ENCODE measurements around the gene HAPSTR1. TPM values are rescaled to one million over a fixed set of nuclear protein-coding genes. Genes with fewer than 3 reads are reported as not detected.

Gene HAPSTR1
- total RNA-seq, 4 donors from 2014 or later: 39.1 to 53.1 (median 47.1) TPM

DNA sequence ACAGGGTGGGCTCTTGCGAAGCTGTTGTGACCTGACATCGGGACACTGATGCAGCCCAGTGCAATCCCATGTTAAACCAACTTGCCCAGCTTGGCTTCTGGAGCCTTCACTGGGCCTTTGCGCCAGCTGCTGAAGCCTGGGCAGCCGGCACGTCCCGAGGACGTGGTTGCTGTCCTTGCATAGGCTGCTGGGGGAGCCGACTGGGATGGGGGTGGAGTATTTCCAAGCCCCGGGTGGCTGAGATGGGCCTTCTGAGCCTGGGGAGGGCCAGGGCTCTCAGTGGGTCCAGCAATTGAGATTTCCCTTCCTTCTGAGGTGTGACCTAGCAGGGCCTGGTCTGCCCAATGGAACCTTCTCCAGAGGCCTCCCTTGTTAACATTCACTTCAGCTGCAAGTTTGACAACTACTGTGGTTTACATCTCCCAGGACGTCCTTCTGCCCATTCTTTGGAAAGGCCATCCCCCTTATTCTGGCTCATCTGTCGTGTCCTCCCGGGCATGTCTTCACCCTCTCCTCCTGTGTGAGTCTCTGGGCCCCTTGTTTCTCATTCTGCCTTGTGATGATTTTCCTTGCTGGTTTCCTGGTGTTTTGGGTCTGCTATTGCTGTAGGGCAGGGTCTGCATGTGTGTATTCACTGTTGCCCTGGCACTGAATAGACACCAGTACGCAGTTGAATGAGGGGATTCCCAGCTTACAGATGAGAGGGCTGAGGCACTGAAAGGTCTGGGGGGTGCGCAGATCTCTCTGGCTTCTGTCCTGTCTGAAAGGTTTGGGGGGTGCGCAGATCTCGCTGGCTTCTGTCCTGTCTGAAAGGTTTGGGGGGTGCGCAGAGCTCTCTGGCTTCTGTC lies 34.4 kb downstream of the HAPSTR1 start:
- intact Hi-C loops (cut with DNase I; ENCODE audit: low total_unique reads): no loop called here
- WGBS, 2 donors: 67 to 81% methylated on average over 15 to 16 of the region's 17 CpGs
- DNase-seq (ENCODE audit: low spot score in 2 of 2): peak in 1 of 2 donors; percentile 77
- no peak overlapping the region for H3K4me3 ChIP-seq (ENCODE audit: low read depth, poor library complexity, severe bottlenecking)
- TF ChIP-seq, protein P1, sequence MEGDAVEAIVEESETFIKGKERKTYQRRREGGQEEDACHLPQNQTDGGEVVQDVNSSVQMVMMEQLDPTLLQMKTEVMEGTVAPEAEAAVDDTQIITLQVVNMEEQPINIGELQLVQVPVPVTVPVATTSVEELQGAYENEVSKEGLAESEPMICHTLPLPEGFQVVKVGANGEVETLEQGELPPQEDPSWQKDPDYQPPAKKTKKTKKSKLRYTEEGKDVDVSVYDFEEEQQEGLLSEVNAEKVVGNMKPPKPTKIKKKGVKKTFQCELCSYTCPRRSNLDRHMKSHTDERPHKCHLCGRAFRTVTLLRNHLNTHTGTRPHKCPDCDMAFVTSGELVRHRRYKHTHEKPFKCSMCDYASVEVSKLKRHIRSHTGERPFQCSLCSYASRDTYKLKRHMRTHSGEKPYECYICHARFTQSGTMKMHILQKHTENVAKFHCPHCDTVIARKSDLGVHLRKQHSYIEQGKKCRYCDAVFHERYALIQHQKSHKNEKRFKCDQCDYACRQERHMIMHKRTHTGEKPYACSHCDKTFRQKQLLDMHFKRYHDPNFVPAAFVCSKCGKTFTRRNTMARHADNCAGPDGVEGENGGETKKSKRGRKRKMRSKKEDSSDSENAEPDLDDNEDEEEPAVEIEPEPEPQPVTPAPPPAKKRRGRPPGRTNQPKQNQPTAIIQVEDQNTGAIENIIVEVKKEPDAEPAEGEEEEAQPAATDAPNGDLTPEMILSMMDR (IDR thresholded peaks at IDR 0.05): no peak
- TF ChIP-seq POLR2A (IDR thresholded peaks at IDR 0.05): no peak

DNA sequence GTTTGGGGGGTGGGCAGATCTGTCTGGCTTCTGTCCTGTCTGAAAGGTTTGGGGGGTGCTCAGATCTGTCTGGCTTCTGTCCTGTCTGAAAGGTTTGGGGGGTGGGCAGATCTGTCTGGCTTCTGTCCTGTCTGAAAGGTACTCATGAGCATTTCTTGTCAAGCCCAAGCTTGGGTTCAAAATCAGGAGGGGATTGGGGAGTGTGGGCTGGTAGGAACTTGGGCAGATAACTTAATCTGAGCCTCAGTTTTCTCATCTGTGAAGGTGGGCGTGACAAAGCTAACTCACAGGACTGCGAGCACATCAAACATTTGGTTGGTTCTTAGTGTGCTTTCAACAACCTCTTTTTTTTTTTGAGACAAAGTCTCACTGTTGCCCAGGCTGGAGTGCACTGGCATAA lies 35.2 kb downstream of the HAPSTR1 start:
- WGBS, 2 donors: 82 to 93% methylated on average over 2 of the region's 2 CpGs
- no peak overlapping the region for H3K4me3 ChIP-seq (ENCODE audit: low read depth, poor library complexity, severe bottlenecking)
- no peak for TF ChIP-seq POLR2A (IDR thresholded peaks at IDR 0.05)
- TF ChIP-seq, protein P1 (IDR thresholded peaks at IDR 0.05): no peak
- intact Hi-C loops (cut with DNase I; ENCODE audit: low total_unique reads): no loop called here
- no peak for DNase-seq (ENCODE audit: low spot score in 2 of 2)

DNA sequence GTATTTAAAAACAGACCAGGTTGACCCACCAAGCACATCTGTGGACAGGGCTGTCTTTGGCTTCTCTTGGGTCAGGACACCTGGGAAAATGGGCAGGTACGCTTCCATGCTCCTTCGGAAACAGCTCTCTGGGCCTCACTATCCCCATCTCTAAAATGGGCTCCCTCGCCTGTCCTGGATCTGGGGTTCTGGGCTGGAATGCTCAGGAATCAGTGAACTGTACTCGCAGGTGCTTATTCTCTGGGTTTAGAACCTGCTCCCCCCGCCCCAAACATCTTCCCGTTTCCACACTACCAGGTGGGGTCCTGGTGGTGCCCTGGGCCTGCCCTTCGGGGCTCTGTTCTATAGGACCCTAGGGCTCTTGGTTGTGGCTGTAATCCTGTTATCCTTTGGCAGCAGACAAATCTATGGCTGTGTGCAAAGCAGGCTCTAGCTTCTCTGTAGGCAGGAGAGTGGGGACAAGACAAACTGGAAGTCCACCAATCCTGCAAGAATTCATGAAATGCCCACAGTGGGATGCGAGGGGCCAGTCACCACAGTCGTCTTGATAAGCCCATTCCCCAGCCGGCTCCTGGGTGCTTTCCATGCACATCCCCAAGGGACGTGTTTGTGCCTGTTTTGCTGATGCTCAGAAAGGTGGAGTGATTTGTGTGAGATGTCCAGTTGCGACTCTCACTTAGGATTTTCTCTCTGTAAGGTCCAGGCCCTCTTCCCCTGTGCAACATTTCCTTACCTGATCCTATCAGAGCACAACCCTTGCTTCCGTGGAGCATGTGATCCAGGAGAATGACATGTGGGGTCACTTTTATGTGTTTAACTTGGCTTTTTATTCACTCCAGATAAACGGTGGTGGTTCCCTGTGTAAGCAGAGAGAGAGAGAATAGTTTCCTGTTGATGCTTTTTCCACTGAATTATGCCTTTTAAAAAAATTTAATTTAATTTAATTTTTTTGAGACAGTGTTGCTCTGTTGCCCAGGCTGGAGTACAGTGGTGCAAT lies 37.2 kb downstream of the HAPSTR1 start:
- TF ChIP-seq POLR2A (IDR thresholded peaks at IDR 0.05): no peak
- TF ChIP-seq, protein P1 (IDR thresholded peaks at IDR 0.05): no peak
- peak in 1 of 2 donors; percentile 66 for DNase-seq (ENCODE audit: low spot score in 2 of 2)
- intact Hi-C loops (cut with DNase I; ENCODE audit: low total_unique reads): no loop called here
- WGBS, 2 donors: 68 to 70% methylated on average over 14 of the region's 14 CpGs
- no peak overlapping the region for H3K4me3 ChIP-seq (ENCODE audit: low read depth, poor library complexity, severe bottlenecking)

DNA sequence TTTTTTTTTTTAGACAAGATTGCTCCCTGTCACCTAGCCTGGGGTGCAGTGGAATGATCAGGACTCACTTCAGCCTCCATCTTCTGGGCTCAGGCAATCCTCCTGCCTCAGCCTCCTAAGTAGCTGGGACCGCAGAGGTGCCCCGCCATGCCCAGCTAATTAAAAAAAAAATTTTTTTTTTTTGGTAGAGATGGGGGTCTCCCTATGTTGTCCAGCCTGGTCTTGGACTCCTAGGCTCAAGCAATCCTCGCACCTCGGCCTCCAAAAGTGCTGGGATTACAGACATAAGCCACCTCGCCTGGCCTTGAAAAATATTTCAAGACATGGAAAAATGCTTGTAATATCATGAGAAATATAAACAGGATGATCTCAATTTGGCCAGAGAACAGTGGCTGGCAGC lies 42.9 kb downstream of the HAPSTR1 start:
- TF ChIP-seq, protein P1 (IDR thresholded peaks at IDR 0.05): no peak
- TF ChIP-seq POLR2A (IDR thresholded peaks at IDR 0.05): no peak
- intact Hi-C loops (cut with DNase I; ENCODE audit: low total_unique reads): no loop called here
- 90 to 97% methylated on average over 5 of the region's 5 CpGs for WGBS, 2 donors
- peak in 1 of 2 donors; percentile 34 for DNase-seq (ENCODE audit: low spot score in 2 of 2)
- H3K4me3 ChIP-seq (ENCODE audit: low read depth, poor library complexity, severe bottlenecking): no peak overlapping the region

DNA sequence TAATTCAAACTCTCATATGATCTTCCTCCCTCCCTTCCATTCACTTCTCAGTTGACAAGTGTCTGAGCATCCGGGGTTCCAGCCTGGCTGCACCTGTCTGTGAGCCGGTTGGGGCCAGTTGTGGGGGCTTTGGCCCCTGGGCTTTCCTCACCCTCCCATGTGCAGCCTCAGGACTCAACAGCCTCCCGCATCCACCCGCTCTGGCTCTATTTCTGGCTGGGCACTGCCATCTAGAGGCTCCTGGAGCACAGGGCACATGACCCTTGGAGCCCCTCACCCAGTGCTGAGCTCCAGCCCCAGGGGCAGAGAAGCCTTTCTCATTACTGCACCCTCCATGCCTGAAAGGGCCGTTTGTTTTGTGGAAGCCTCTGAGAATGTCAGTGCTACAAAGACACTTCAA lies 43.3 kb downstream of the HAPSTR1 start:
- peak in 1 of 2 donors; percentile 84 for DNase-seq (ENCODE audit: low spot score in 2 of 2)
- H3K4me3 ChIP-seq (ENCODE audit: low read depth, poor library complexity, severe bottlenecking): no peak overlapping the region
- intact Hi-C loops (cut with DNase I; ENCODE audit: low total_unique reads): no loop called here
- 27 to 32% methylated on average over 5 of the region's 5 CpGs for WGBS, 2 donors
- TF ChIP-seq, protein P1 (IDR thresholded peaks at IDR 0.05): no peak
- no peak for TF ChIP-seq POLR2A (IDR thresholded peaks at IDR 0.05)
